ENCODE measurements around the gene LDLRAD4.

LDLRAD4 gene

GRCh38 chr18:13288509-13289133 is 70.1 kb downstream of the LDLRAD4 start:
- TF ChIP-seq CTCF (IDR thresholded peaks at IDR 0.05; ENCODE audit: low read depth, low read length), result no peak
- Histone ChIP-seq H3K27me3 (ENCODE audit: insufficient read depth, low read depth, severe bottlenecking) (no peaks in the 10 kb centered on the region), H3K4me3 (ENCODE audit: low read depth, low read length) (no peak overlapping the region), H3K27ac (no peak overlapping the region), H3K36me3 (no peaks in the 10 kb centered on the region), H3K9me3 (ENCODE audit: severe bottlenecking) (no peaks in the 10 kb centered on the region)
- no peak for DNase-seq

- TF ChIP-seq CTCF (IDR thresholded peaks at IDR 0.05; ENCODE audit: low read depth, low read length), result no peak
- no peaks in the 10 kb centered on the region for H3K36me3 ChIP-seq
- DNase-seq, result no peak
- no peak overlapping the region for H3K27ac ChIP-seq
- no peaks in the 10 kb centered on the region for H3K27me3 ChIP-seq (ENCODE audit: insufficient read depth, low read depth, severe bottlenecking)
- H3K9me3 ChIP-seq (ENCODE audit: severe bottlenecking), result no peaks in the 10 kb centered on the region
- no peak overlapping the region for H3K4me3 ChIP-seq (ENCODE audit: low read depth, low read length)
Observed at GRCh38 chr18:13289481-13290205, 71.1 kb downstream of the LDLRAD4 start.

- H3K27ac ChIP-seq, result no peak overlapping the region
Observed at GRCh38 chr18:13290856-13291271, 72.3 kb downstream of the LDLRAD4 start.

GRCh38 chr18:13291299-13291698 is 72.7 kb downstream of the LDLRAD4 start:
- Histone ChIP-seq H3K36me3 (no peaks in the 10 kb centered on the region), H3K4me3 (ENCODE audit: low read depth, low read length) (no peak overlapping the region), H3K9me3 (ENCODE audit: severe bottlenecking) (no peaks in the 10 kb centered on the region), H3K27ac (no peak overlapping the region), H3K27me3 (ENCODE audit: insufficient read depth, low read depth, severe bottlenecking) (no peaks in the 10 kb centered on the region)
- DNase-seq, result no peak
- TF ChIP-seq CTCF (IDR thresholded peaks at IDR 0.05; ENCODE audit: low read depth, low read length), result no peak

More at GRCh38 chr18:13290856-13291271, 72.3 kb downstream of the LDLRAD4 start:
- Histone ChIP-seq H3K4me3 (ENCODE audit: low read depth, low read length) (no peak overlapping the region), H3K36me3 (no peaks in the 10 kb centered on the region), H3K9me3 (ENCODE audit: severe bottlenecking) (no peaks in the 10 kb centered on the region), H3K27me3 (ENCODE audit: insufficient read depth, low read depth, severe bottlenecking) (no peaks in the 10 kb centered on the region)
- no peak for DNase-seq
- no peak for TF ChIP-seq CTCF (IDR thresholded peaks at IDR 0.05; ENCODE audit: low read depth, low read length)

GRCh38 chr18:13291745-13292447 is 73.3 kb downstream of the LDLRAD4 start:
- no peak for DNase-seq
- H3K4me3 ChIP-seq (ENCODE audit: low read depth, low read length), result no peak overlapping the region
- H3K9me3 ChIP-seq (ENCODE audit: severe bottlenecking), result no peaks in the 10 kb centered on the region
- H3K27ac ChIP-seq, result no peak overlapping the region
- TF ChIP-seq CTCF (IDR thresholded peaks at IDR 0.05; ENCODE audit: low read depth, low read length), result no peak
- no peaks in the 10 kb centered on the region for H3K36me3 ChIP-seq
- H3K27me3 ChIP-seq (ENCODE audit: insufficient read depth, low read depth, severe bottlenecking), result no peaks in the 10 kb centered on the region

All from WERI-Rb-1 (cell line).